Medulla oblongata (tissue), 1 donor: ENCODE data around the gene CRACR2B.

ENCODE experiments used
- DNase-seq: peaks from one replicate; pipeline ENCODE4 v3.0.0-alpha.2; 2015; ENCODE audit errors: extremely low spot score

Gene CRACR2B

GRCh38 chr11:826227-826621, 1.5 kb upstream of the CRACR2B start:
- DNase-seq, result no peak

- no peak for DNase-seq
Measured at GRCh38 chr11:826836-827145, 928 bp upstream of the CRACR2B start.

GRCh38 chr11:827146-827896, 398 bp upstream of the CRACR2B start:
- DNase-seq, result no peak

GRCh38 chr11:828506-829175, 922 bp downstream of the CRACR2B start:
- DNase-seq, result no peak

- DNase-seq, result no peak
Measured at GRCh38 chr11:829176-829846, 1.6 kb downstream of the CRACR2B start.

GRCh38 chr11:829847-830294, 2.2 kb downstream of the CRACR2B start:
- no peak for DNase-seq

GRCh38 chr11:830295-831117, 2.8 kb downstream of the CRACR2B start:
- no peak for DNase-seq

- DNase-seq, result no peak
Measured at GRCh38 chr11:831118-831864, 3.6 kb downstream of the CRACR2B start.

GRCh38 chr11:831961-832528, 4.3 kb downstream of the CRACR2B start:
- no peak for DNase-seq

GRCh38 chr11:832529-833113, 4.9 kb downstream of the CRACR2B start, which contains the start of gene CD151:
CD151 (plus strand) TSS chr11:832952; CDS start chr11:836070, 3,118 bp downstream.
- DNase-seq, result no peak

- DNase-seq, result no peak
Measured at GRCh38 chr11:833114-833791, 5.5 kb downstream of the CRACR2B start.

GRCh38 chr11:833849-834311, 6.2 kb downstream of the CRACR2B start:
- DNase-seq, result no peak

GRCh38 chr11:834371-835316, 6.9 kb downstream of the CRACR2B start:
- peak; percentile 43 for DNase-seq

- no peak for DNase-seq
Measured at GRCh38 chr11:836274-836673, 8.6 kb downstream of the CRACR2B start.

GRCh38 chr11:836700-837099, 9.0 kb downstream of the CRACR2B start:
- DNase-seq, result no peak

GRCh38 chr11:837189-837989, 9.7 kb downstream of the CRACR2B start:
- no peak for DNase-seq

- DNase-seq, result no peak
Measured at GRCh38 chr11:837990-838307, 10.2 kb downstream of the CRACR2B start.
